Fibroblast of the aortic adventitia (primary cell): ENCODE results near the gene NCOR2. TPM values are rescaled to one million over a fixed set of nuclear protein-coding genes. Genes with fewer than 3 reads are reported as not detected.

ENCODE experiments used
- DNase-seq: peaks from one replicate; pipeline ENCODE4 v3.0.0-alpha.2; 2010; ENCODE audit warnings: low read depth
- H3K4me3 ChIP-seq: 2 replicates; pipeline ENCODE4 v1.5.1; 2011; ENCODE audit warnings: low read depth, mild to moderate bottlenecking, control low read depth, low read length, moderate library complexity
- total RNA-seq: library from RNA; depleted of rRNA; stranded (reverse); fragments of >200 nt; gene quantifications from 2 replicates; pipeline ENCODE4 v1.2.3, GENCODE V29; 2012; ENCODE audit warnings: low replicate concordance
- TF ChIP-seq, protein P1 (sequence below): IDR thresholded peaks from 2 replicates; pipeline ENCODE4 v1.5.1; 2011; ENCODE audit warnings: mild to moderate bottlenecking, low read length, control low read depth, inconsistent platforms; ENCODE audit not compliant: insufficient read depth

NCOR2 gene
- total RNA-seq, 1 donor, result 58.5 TPM

GRCh38 chr12:124520265-124520701 is 47.1 kb downstream of the NCOR2 start:
- TF ChIP-seq, protein P1, sequence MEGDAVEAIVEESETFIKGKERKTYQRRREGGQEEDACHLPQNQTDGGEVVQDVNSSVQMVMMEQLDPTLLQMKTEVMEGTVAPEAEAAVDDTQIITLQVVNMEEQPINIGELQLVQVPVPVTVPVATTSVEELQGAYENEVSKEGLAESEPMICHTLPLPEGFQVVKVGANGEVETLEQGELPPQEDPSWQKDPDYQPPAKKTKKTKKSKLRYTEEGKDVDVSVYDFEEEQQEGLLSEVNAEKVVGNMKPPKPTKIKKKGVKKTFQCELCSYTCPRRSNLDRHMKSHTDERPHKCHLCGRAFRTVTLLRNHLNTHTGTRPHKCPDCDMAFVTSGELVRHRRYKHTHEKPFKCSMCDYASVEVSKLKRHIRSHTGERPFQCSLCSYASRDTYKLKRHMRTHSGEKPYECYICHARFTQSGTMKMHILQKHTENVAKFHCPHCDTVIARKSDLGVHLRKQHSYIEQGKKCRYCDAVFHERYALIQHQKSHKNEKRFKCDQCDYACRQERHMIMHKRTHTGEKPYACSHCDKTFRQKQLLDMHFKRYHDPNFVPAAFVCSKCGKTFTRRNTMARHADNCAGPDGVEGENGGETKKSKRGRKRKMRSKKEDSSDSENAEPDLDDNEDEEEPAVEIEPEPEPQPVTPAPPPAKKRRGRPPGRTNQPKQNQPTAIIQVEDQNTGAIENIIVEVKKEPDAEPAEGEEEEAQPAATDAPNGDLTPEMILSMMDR, result no peak
- H3K4me3 ChIP-seq, result no peak overlapping the region
- DNase-seq, result peak; percentile 75

GRCh38 chr12:124519746-124520145 is 47.7 kb downstream of the NCOR2 start:
- DNase-seq, result no peak
- H3K4me3 ChIP-seq, result no peak overlapping the region
- TF ChIP-seq, protein P1, result no peak

DNA sequence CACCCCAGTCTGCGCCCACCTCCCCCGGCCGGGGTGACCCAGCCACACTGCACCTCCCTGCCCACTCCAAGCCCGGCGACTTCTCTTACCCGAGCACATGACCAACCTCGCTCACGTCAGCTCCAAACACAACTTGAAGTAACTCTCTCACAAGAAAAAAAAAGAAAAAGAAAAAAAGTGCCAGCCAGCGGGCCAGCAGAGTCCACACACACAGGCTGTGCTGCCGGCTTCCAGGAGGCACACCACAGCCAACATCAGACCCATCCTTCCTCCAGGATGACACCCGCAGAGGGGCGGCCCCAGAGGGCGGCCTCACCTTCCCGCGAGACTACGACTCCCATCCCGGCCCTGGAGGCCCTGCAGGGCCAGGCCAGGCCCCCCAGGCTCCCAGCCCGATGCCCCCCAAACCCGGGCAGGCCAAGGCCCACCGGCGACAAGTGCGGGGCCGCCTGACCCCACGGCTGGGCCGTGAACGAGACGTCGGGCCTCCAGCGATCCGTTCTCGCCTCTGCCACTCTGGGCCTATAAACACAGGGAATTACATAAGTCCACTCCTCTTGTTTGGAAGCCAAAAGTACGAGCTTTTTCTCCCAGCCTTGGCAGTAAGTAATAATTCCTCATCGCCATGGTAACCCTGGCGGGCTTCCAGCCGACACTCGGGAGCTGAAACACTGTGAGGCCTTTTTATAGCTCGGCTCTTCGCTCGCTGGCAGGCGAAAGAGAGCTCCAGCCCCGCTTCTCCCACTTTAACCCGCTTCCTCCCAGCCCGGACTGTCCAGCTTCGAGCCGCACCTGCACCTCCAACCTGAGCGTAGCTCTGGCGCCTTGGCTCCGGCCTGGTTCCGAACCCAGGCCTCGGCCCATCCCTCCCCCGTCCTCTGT is 49.1 kb downstream of the NCOR2 start:
- peak; percentile 100 for DNase-seq
- peak overlapping the region; percentile 70 for H3K4me3 ChIP-seq
- TF ChIP-seq, protein P1, result no peak
